ENCODE measurements around the gene IKZF1. TPM values are rescaled to one million over a fixed set of nuclear protein-coding genes. Genes with fewer than 3 reads are reported as not detected.

IKZF1 gene
- total RNA-seq, 1 experiment from 2014 or later: 0.57 TPM

DNA sequence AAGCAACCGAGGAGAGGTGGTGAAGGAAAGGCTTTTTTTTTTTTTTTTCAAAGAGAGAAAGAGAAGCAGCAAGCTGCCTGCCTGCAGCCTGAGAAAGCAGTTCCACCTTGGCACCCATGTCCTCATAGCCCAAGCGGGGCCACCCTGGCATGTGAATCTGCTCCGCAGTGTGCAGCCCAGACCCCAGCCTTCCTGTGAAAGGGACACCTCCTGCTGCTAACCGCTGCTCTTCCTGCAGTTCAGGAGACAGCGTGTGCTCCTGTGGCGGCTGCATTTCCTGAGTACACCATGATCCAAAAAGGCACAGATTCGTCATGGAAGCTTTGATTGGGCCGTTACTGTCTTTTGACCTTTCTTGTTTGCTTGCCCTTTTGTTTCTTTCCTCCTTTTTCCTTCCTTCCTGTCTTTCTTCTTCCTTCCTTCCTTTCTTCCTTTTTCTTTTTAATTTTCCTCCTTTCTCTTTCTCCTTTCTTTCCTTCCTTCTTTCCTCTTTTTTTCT lies 38.1 kb downstream of the IKZF1 start:
- Histone ChIP-seq H3K9me2 (ENCODE audit: insufficient read depth) (no peaks in the 10 kb centered on the region), H3K36me3 (ENCODE audit: control insufficient read depth in 1 of 2, insufficient read depth in 2 of 2, low read length in 2 of 2) (no peaks in the 10 kb centered on the region), H3K27me3 (ENCODE audit: insufficient read depth, low read length) (peaks cover 12% of the 10 kb centered on the region), H3K9ac (ENCODE audit: low read length) (no peak overlapping the region), H4K20me1 (ENCODE audit: insufficient read depth) (no peaks in the 10 kb centered on the region), H3K4me3 (replicated peaks in 1 of 2; ENCODE audit: low read depth in 1 of 2, low read length in 2 of 2) (no peak overlapping the region), H3K27ac (ENCODE audit: low read depth, low read length) (no peak overlapping the region), H2AFZ (ENCODE audit: low read depth, low read length, poor library complexity, severe bottlenecking) (no peak overlapping the region), H3K79me2 (ENCODE audit: insufficient read depth, low read length) (no peaks in the 10 kb centered on the region), H3K9me3 (ENCODE audit: control insufficient read depth in 1 of 2, insufficient read depth in 1 of 2, low read depth in 1 of 2, low read length in 2 of 2) (no peaks in the 10 kb centered on the region), H3K4me2 (ENCODE audit: low read length) (no peak overlapping the region), H3K4me1 (ENCODE audit: control insufficient read depth in 1 of 2, insufficient read depth in 2 of 2, low read length in 2 of 2) (no peaks in the 10 kb centered on the region)
- no peak for DNase-seq (ENCODE audit: low read depth, low spot score)
- CTCF ChIA-PET: no interaction called here
- intact Hi-C loops (cut with micrococcal nuclease): no loop called here
- RAD21 ChIA-PET (ENCODE audit: low non-redundant PET in 1 of 2, low total read pairs in 2 of 2, uncharacterized antibody in 2 of 2, unreplicated experiment in 2 of 2): no interaction called here
- POLR2A ChIA-PET: no interaction called here
- ATAC-seq: no peak
- no peak for TF ChIP-seq FOSL1 (IDR thresholded peaks at IDR 0.05; ENCODE audit: low read depth)
- BruUV-seq (replicated peaks): no TSS peak

DNA sequence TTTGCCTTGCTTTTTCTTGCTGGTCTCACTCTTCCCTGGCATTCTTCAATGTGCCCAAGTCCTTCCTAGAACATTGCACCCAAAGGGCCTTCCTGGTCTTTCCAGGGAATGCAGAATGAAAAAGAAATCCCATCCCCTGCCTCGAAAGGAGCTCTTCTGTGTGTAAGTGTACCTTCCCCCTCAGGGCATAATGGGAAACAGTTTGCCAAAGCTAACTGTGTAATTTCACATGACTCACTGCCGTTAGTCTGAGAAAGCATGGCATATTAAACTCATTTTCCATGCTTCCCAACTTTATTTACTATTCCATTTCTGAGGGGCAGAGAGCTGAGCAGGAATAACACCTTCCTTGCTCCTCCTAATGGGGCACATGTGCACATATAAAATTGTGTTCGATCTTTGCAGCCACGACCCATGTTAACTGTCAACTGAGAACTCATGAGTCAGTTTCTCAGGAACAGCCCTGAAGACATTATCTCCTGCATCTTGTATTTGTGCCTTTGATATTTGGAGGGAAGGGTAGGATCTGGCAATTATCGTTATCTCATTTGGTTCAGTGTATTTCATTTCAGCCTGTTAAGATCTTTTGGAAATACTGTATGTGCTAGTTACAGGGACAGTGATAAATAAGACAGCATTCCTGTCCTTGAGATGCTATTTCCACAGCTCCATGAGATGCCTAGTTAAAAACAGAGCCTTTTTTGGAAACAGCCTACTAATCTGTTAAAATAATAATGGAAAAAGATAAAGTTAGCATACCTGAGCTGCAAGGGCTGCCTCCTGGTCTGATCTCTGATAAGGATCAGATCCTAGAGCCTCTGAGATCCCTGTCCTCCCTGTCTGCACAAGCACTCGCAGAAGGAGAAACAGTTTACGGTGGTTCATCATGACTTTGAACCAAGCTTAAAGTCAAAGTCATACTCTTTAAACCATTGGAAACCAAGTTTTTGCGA lies 42.3 kb downstream of the IKZF1 start:
- intact Hi-C loops (cut with micrococcal nuclease): no loop called here
- no peaks in the 10 kb centered on the region for H4K20me1 ChIP-seq (ENCODE audit: insufficient read depth)
- H3K27me3 ChIP-seq (ENCODE audit: insufficient read depth, low read length): peaks cover 12% of the 10 kb centered on the region; the same call in 1 of the 2 replicates
- no peak overlapping the region for H3K27ac ChIP-seq (ENCODE audit: low read depth, low read length)
- no peak overlapping the region for H3K9ac ChIP-seq (ENCODE audit: low read length)
- no peak for DNase-seq (ENCODE audit: low read depth, low spot score)
- no TSS peak for BruUV-seq (replicated peaks)
- H3K9me3 ChIP-seq (ENCODE audit: control insufficient read depth in 1 of 2, insufficient read depth in 1 of 2, low read depth in 1 of 2, low read length in 2 of 2): no peaks in the 10 kb centered on the region
- no peaks in the 10 kb centered on the region for H3K36me3 ChIP-seq (ENCODE audit: control insufficient read depth in 1 of 2, insufficient read depth in 2 of 2, low read length in 2 of 2)
- H3K79me2 ChIP-seq (ENCODE audit: insufficient read depth, low read length): no peaks in the 10 kb centered on the region
- no peak for ATAC-seq
- ChIA-PET RAD21 (ENCODE audit: low non-redundant PET in 1 of 2, low total read pairs in 2 of 2, uncharacterized antibody in 2 of 2, unreplicated experiment in 2 of 2) (no interaction called here), CTCF (no interaction called here), POLR2A (no interaction called here)
- H3K4me1 ChIP-seq (ENCODE audit: control insufficient read depth in 1 of 2, insufficient read depth in 2 of 2, low read length in 2 of 2): no peaks in the 10 kb centered on the region
- H3K4me3 ChIP-seq (replicated peaks in 1 of 2; ENCODE audit: low read depth in 1 of 2, low read length in 2 of 2): no peak overlapping the region
- no peak overlapping the region for H2AFZ ChIP-seq (ENCODE audit: low read depth, low read length, poor library complexity, severe bottlenecking)
- H3K9me2 ChIP-seq (ENCODE audit: insufficient read depth): no peaks in the 10 kb centered on the region
- no peak overlapping the region for H3K4me2 ChIP-seq (ENCODE audit: low read length)
- no peak for TF ChIP-seq FOSL1 (IDR thresholded peaks at IDR 0.05; ENCODE audit: low read depth)
- TF ChIP-seq SP1 (IDR thresholded peaks at IDR 0.05; ENCODE audit: low read depth): no peak
- TF ChIP-seq RAD21 (IDR thresholded peaks at IDR 0.05; ENCODE audit: low read depth): no peak
- no peak for TF ChIP-seq POLR2AphosphoS5 (IDR thresholded peaks at IDR 0.05; ENCODE audit: low read depth, low read length)
- TF ChIP-seq SRF (IDR thresholded peaks at IDR 0.05; ENCODE audit: low read depth): no peak
- TF ChIP-seq CBX3 (IDR thresholded peaks at IDR 0.05; ENCODE audit: low read depth): no peak
- TF ChIP-seq, protein P1, sequence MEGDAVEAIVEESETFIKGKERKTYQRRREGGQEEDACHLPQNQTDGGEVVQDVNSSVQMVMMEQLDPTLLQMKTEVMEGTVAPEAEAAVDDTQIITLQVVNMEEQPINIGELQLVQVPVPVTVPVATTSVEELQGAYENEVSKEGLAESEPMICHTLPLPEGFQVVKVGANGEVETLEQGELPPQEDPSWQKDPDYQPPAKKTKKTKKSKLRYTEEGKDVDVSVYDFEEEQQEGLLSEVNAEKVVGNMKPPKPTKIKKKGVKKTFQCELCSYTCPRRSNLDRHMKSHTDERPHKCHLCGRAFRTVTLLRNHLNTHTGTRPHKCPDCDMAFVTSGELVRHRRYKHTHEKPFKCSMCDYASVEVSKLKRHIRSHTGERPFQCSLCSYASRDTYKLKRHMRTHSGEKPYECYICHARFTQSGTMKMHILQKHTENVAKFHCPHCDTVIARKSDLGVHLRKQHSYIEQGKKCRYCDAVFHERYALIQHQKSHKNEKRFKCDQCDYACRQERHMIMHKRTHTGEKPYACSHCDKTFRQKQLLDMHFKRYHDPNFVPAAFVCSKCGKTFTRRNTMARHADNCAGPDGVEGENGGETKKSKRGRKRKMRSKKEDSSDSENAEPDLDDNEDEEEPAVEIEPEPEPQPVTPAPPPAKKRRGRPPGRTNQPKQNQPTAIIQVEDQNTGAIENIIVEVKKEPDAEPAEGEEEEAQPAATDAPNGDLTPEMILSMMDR (IDR thresholded peaks at IDR 0.05 in 2 of 3, conservative IDR thresholded peaks at IDR 0.05 in 1 of 3; ENCODE audit: borderline replicate concordance in 1 of 3, insufficient read depth in 1 of 3, low read depth in 2 of 3, low read length in 2 of 3): no peak
- no peak for TF ChIP-seq CEBPB (IDR thresholded peaks at IDR 0.05; ENCODE audit: low read depth)
- TF ChIP-seq EZH2phosphoT487 (IDR thresholded peaks at IDR 0.05; ENCODE audit: borderline replicate concordance): no peak
- TF ChIP-seq, protein P2, sequence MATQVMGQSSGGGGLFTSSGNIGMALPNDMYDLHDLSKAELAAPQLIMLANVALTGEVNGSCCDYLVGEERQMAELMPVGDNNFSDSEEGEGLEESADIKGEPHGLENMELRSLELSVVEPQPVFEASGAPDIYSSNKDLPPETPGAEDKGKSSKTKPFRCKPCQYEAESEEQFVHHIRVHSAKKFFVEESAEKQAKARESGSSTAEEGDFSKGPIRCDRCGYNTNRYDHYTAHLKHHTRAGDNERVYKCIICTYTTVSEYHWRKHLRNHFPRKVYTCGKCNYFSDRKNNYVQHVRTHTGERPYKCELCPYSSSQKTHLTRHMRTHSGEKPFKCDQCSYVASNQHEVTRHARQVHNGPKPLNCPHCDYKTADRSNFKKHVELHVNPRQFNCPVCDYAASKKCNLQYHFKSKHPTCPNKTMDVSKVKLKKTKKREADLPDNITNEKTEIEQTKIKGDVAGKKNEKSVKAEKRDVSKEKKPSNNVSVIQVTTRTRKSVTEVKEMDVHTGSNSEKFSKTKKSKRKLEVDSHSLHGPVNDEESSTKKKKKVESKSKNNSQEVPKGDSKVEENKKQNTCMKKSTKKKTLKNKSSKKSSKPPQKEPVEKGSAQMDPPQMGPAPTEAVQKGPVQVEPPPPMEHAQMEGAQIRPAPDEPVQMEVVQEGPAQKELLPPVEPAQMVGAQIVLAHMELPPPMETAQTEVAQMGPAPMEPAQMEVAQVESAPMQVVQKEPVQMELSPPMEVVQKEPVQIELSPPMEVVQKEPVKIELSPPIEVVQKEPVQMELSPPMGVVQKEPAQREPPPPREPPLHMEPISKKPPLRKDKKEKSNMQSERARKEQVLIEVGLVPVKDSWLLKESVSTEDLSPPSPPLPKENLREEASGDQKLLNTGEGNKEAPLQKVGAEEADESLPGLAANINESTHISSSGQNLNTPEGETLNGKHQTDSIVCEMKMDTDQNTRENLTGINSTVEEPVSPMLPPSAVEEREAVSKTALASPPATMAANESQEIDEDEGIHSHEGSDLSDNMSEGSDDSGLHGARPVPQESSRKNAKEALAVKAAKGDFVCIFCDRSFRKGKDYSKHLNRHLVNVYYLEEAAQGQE (IDR thresholded peaks at IDR 0.05; ENCODE audit: low read depth): no peak
- TF ChIP-seq SIN3A (IDR thresholded peaks at IDR 0.05; ENCODE audit: low read depth): no peak
- no peak for TF ChIP-seq ATF3 (IDR thresholded peaks at IDR 0.05)
- no peak for TF ChIP-seq ELF1 (IDR thresholded peaks at IDR 0.05; ENCODE audit: borderline replicate concordance, low read depth)
- no peak for TF ChIP-seq JUND (IDR thresholded peaks at IDR 0.05)
